Lower lobe of right lung (tissue), 2 donors: ENCODE data around the gene CTSA. TPM values are rescaled to one million over a fixed set of nuclear protein-coding genes. Genes with fewer than 3 reads are reported as not detected.
A peak's percentile ranks its signal among the peaks of the same experiment; 100 is the strongest.
"Not testable (repeated sequence)": the region's sequence is repeated elsewhere in the genome, so short reads cannot be mapped to it uniquely, and the experiment has no call there.

Experiments used
- ATAC-seq, 2 donors: fragments of 200-7000 bp; cut with Tn5 transposase; one replicate each; pipeline ENCODE4 v1.9.1; 2020 to 2022; ENCODE audit warnings: mild to moderate bottlenecking in 2 of 2, moderate library complexity in 2 of 2
- DNase-seq: peaks from one replicate; pipeline ENCODE4 v3.0.0-alpha.2; 2020
- H3K27ac ChIP-seq: fragments of 200-600 bp; one replicate; pipeline ENCODE4 v1.8.0; 2022
- H3K27me3 ChIP-seq: fragments of 200-600 bp; one replicate; pipeline ENCODE4 v1.8.0; 2022; ENCODE audit warnings: low read depth
- H3K36me3 ChIP-seq: fragments of 200-600 bp; one replicate; pipeline ENCODE4 v1.8.0; 2022; ENCODE audit warnings: mild to moderate bottlenecking
- H3K4me1 ChIP-seq: fragments of 200-600 bp; one replicate; pipeline ENCODE4 v1.8.0; 2022
- H3K4me3 ChIP-seq: fragments of 200-600 bp; one replicate; pipeline ENCODE4 v1.8.0; 2022; ENCODE audit warnings: mild to moderate bottlenecking
- H3K9me3 ChIP-seq: fragments of 200-600 bp; one replicate; pipeline ENCODE4 v1.8.0; 2022
- intact Hi-C: fragments of 100-400 bp; cut with DNase I; formaldehyde crosslinking; loops from one replicate; pipeline ENCODE4 v1.11.0; 2022
- total RNA-seq: library from RNA; stranded (reverse); fragmentation: NEBNext Ultra II Directional; extraction: Animal tissue kit (Norgen Biotek cat#: 25700); gene quantifications from one replicate; pipeline ENCODE4 v1.2.1, GENCODE V29; 2021
- TF ChIP-seq, protein P1 (sequence below): fragments of 200-600 bp; IDR thresholded peaks from one replicate; pipeline ENCODE4 v1.8.0; 2022; ENCODE audit warnings: antibody characterized with exemption, mild to moderate bottlenecking
- donor health status: DM: no; HTN: yes; CAD: no; lungs with severe emphysema.

The CTSA gene
- total RNA-seq, 1 donor from 2014 or later: 185 TPM

DNA sequence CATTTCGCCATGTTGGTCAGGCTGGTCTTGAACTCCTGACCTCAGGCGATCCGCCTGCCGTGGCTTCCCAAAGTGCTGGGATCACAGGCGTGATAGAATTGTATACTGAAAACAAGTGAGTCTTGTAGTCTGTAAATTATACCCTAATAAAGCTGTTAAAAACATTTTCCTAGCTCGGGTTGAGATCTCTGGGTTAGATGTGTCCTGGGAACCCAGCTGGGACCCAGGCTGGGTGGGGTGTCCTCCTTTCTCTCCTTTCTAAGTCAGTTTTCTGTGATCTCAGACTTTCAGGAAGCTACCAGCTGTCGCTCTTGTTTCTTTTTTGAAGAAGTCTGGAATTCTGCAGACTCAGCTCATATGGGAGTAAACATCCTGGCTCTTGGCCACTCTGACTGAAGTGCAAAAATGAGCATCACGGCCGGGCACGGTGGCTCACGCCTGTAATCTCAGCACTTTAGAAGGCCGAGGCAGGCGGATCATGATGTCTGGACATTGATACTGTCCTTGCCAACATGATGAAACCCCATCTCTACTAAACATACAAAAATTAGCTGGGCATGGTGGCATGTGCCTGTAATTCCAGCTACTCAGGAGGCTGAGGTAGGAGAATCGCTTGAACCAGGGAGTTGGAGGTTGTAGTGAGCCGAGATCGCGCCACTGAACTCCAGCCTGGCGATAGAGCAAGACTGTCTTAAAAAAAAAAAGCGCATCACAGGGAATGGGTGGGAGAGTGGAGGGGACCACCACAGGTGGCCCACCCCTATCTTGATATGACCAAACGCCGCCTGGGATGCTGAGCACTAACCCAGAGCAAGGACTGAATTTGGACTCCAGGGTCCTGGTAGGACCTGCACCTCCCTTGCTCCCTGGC lies 33.5 kb downstream of the CTSA start:
- TF ChIP-seq, protein P1, sequence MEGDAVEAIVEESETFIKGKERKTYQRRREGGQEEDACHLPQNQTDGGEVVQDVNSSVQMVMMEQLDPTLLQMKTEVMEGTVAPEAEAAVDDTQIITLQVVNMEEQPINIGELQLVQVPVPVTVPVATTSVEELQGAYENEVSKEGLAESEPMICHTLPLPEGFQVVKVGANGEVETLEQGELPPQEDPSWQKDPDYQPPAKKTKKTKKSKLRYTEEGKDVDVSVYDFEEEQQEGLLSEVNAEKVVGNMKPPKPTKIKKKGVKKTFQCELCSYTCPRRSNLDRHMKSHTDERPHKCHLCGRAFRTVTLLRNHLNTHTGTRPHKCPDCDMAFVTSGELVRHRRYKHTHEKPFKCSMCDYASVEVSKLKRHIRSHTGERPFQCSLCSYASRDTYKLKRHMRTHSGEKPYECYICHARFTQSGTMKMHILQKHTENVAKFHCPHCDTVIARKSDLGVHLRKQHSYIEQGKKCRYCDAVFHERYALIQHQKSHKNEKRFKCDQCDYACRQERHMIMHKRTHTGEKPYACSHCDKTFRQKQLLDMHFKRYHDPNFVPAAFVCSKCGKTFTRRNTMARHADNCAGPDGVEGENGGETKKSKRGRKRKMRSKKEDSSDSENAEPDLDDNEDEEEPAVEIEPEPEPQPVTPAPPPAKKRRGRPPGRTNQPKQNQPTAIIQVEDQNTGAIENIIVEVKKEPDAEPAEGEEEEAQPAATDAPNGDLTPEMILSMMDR: no peak
- Histone ChIP-seq H3K4me1 (peaks cover 47% of the 10 kb centered on the region), H3K9me3 (no peaks in the 10 kb centered on the region), H3K4me3 (peak overlapping the region; percentile 7), H3K27ac (peak overlapping the region; percentile 71), H3K27me3 (no peaks in the 10 kb centered on the region), H3K36me3 (no peaks in the 10 kb centered on the region)
- DNase-seq (no peak), ATAC-seq (peak; percentile 48 to 63)
- intact Hi-C loops: no loop called here

DNA sequence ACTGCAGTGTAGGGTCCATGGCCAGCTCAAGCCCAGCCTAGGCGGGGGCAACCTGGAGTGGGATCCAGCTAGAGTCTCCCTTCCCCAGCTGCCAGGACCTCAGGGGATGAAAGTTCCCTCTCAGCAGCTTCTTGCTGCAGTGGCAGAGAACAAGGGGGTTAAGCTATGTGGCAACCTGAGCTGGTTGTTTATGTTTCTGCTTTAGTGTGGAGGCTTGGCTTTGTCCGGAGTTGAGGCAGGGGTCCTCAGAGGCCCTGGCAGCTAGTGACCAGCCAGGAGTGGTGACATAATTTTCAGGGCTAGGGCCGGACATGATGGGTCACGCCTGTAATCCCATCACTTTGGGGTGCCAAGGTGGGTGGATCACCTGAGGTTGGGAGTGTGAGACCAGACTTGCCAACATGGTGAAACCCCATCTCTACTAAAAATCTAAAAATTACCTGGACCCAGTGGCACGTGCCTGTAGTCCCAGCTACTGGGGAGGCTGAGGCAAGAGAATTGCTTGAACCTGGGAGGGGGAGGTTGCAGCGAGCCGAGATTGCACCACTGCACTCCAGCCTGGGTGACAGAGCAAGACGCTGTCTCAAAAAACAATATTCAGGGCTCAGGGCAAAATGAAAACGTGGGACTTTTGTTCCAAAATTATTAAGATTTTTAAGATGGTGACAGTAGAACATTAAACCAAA lies 34.8 kb downstream of the CTSA start:
- Histone ChIP-seq H3K4me1 (peaks cover 34% of the 10 kb centered on the region), H3K27me3 (no peaks in the 10 kb centered on the region), H3K9me3 (no peaks in the 10 kb centered on the region), H3K36me3 (no peaks in the 10 kb centered on the region), H3K4me3 (no peak overlapping the region), H3K27ac (no peak overlapping the region)
- intact Hi-C loops: no loop called here
- TF ChIP-seq, protein P1: no peak
- ATAC-seq (no peak), DNase-seq (no peak)

DNA sequence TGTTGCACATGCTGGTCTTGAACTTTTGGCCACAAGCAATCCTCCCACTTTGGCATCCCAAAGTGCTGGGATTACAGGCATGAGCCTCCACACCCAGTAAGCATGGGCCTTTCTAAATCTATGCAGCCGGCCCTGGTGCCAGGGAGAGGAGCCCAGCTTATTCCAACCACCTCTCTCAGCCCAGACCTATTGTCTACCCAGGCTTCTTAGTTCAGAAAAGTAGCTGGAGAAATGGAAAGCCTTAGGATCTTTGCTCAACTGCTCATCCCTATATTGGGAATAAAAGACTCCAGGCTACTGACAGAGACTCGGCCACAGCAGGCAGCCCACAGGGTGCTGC lies 35.6 kb downstream of the CTSA start:
- TF ChIP-seq, protein P1: no peak
- H3K27me3 ChIP-seq: no peaks in the 10 kb centered on the region

DNA sequence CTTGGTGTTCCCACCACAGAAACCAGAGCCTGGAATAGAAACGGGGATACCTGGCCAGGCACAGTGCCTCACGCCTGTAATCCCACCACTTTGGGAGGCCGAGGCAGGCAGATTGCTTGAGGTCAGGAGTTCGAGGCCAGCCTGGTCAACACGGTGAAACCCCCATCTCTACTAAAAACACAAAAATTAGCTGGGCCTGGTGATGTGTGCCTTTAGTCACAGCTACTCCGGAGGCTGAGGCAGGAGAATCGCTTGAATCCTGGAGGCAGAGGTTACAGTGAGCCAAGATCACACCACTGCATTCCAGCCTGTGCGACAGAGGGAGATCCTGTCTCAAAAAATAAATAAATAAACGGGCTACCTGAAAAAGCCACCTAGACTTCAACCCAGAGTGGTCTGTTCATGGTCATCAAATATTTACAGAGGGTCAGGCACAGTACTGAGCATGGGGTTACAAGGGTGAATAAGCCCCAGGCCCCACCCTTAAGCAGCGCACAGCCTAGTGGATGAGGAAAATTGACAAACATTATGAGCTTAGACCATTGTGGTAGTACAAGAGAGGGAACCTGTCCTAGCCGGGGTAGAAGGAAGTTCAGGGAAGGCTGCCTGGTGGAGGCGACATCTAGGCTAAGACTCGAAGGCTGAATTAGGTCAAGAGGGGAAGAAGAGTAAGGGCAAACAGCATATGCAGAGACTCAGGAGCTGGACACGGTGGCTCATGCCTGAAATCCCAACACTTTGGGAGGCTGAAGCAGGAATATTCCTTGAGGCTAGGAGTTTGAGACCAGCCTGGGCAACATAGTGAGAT lies 36.1 kb downstream of the CTSA start:
- Histone ChIP-seq H3K27ac (no peak overlapping the region), H3K4me3 (no peak overlapping the region), H3K27me3 (no peaks in the 10 kb centered on the region), H3K9me3 (no peaks in the 10 kb centered on the region), H3K36me3 (no peaks in the 10 kb centered on the region), H3K4me1 (peaks cover 27% of the 10 kb centered on the region)
- ATAC-seq (no peak), DNase-seq (no peak)
- TF ChIP-seq, protein P1: no peak
- intact Hi-C loops: no loop called here

More for the DNA sequence above, 35.6 kb downstream of the CTSA start:
- H3K4me1 ChIP-seq: peaks cover 32% of the 10 kb centered on the region
- H3K4me3 ChIP-seq: no peak overlapping the region
- ATAC-seq: no peak
- H3K27ac ChIP-seq: no peak overlapping the region
- no peak for DNase-seq
- H3K9me3 ChIP-seq: no peaks in the 10 kb centered on the region
- intact Hi-C loops: no loop called here
- H3K36me3 ChIP-seq: no peaks in the 10 kb centered on the region

DNA sequence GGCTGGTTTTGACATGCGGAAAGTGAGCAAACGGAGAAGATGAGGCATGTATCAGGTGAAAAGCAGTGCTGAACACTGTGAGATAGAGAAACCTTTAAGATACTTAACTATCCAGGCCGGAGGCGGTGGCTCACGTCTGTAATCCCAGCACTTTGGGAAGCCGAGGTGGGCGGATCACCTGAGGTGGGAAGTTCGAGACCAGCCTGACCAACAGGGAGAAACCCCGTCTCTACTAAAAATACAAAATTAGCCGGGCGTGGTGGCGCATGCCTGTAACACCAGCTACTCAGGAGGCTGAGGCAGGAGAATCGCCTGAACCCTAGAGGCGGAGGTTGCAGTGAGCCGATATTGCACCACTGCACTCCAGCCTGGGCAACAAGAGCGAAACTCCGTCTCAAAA lies 40.5 kb downstream of the CTSA start:
- intact Hi-C loops: not testable (repeated sequence)

More for the DNA sequence above, 40.5 kb downstream of the CTSA start:
- DNase-seq, H3K36me3 ChIP-seq, H3K4me3 ChIP-seq, H3K27me3 ChIP-seq, ATAC-seq, H3K27ac ChIP-seq, H3K9me3 ChIP-seq: not testable (repeated sequence)
- peaks cover 22% of the 10 kb centered on the region for H3K4me1 ChIP-seq
